K562 (cell line): ENCODE data around the gene ABCC10.

ENCODE experiments used
- ARNT ChIP-seq, 2 experiments: fragments of 450-650 bp; IDR thresholded peaks; 2 replicates each; pipeline ENCODE4 v1.6.1; 2016; ENCODE audit warnings: mild to moderate bottlenecking in 1 of 2
- E4F1 ChIP-seq: fragments of 250-450 bp; sonication (Bioruptor Pico); IDR thresholded peaks from 2 replicates; pipeline ENCODE4 v1.5.0; 2021; ENCODE audit warnings: mild to moderate bottlenecking, borderline replicate concordance
- PML ChIP-seq: IDR thresholded peaks from 2 replicates; pipeline ENCODE4 v1.6.1; 2012; ENCODE audit warnings: low read length, inconsistent platforms
- POLR2A ChIP-seq: fragments of 450-650 bp; conservative IDR thresholded peaks from 2 replicates; pipeline ENCODE4 v1.6.1; 2016
- PREB ChIP-seq: sonication (generic); formaldehyde crosslinking; IDR thresholded peaks from 2 replicates; pipeline ENCODE4 v1.8.1; 2023; ENCODE audit warnings: mild to moderate bottlenecking, missing genetic modification reagents
- TSHZ1 ChIP-seq: fragments of 250-450 bp; sonication (Bioruptor Pico); IDR thresholded peaks from 2 replicates; pipeline ENCODE4 v1.4.0; 2020; ENCODE audit warnings: mild to moderate bottlenecking, moderate library complexity
- ZNF12 ChIP-seq: sonication (generic); formaldehyde crosslinking; IDR thresholded peaks from 2 replicates; pipeline ENCODE4 v1.4.0; 2020; ENCODE audit warnings: mild to moderate bottlenecking, missing genetic modification reagents

- TF ChIP-seq E4F1 (CRISPR knock-in tag): no peak
- TF ChIP-seq TSHZ1 (CRISPR knock-in tag): no peak
- TF ChIP-seq ARNT (IDR thresholded peaks at IDR 0.05): no peak
- TF ChIP-seq PML: no peak
- TF ChIP-seq POLR2A: no peak
- TF ChIP-seq PREB (CRISPR knock-in tag): no peak
- TF ChIP-seq ZNF12 (CRISPR knock-in tag): no peak
Measured at GRCh38 chr6:43378631-43379030, 48.7 kb upstream of the ABCC10 start.
